Islet of Langerhans (tissue), 1 donor: ENCODE results near the gene SEBOX.

ENCODE experiments used
- FAIRE-seq: peaks from one replicate; lab custom pipeline; 2011; peaks lifted over from hg19 to GRCh38; lab: Jason Lieb, UNC

Gene SEBOX

GRCh38 chr17:28392491-28392890 is 27.5 kb upstream of the SEBOX start:
- no peak for FAIRE-seq

GRCh38 chr17:28391401-28391800 is 26.4 kb upstream of the SEBOX start:
- no peak for FAIRE-seq

GRCh38 chr17:28390984-28391383 is 26.0 kb upstream of the SEBOX start:
- no peak for FAIRE-seq

- no peak for FAIRE-seq
These were observed 25.6 kb upstream of the SEBOX start for GRCh38 chr17:28390563-28390962.

GRCh38 chr17:28390141-28390540 is 25.1 kb upstream of the SEBOX start:
- no peak for FAIRE-seq

GRCh38 chr17:28388106-28388505 is 23.1 kb upstream of the SEBOX start:
- no peak for FAIRE-seq

GRCh38 chr17:28386391-28386790 is 21.4 kb upstream of the SEBOX start:
- no peak for FAIRE-seq

- FAIRE-seq = no peak
These were observed 20.4 kb upstream of the SEBOX start for GRCh38 chr17:28385406-28385805.

- no peak for FAIRE-seq
These were observed 20.0 kb upstream of the SEBOX start for GRCh38 chr17:28385037-28385400.

- no peak for FAIRE-seq
These were observed 19.5 kb upstream of the SEBOX start for GRCh38 chr17:28384281-28385036.

GRCh38 chr17:28381141-28381825 is 16.3 kb upstream of the SEBOX start:
- no peak for FAIRE-seq

- FAIRE-seq = no peak
These were observed 15.1 kb upstream of the SEBOX start for GRCh38 chr17:28379814-28380801.

- no peak for FAIRE-seq
These were observed 7.9 kb upstream of the SEBOX start for GRCh38 chr17:28372945-28373274.

- no peak for FAIRE-seq
These were observed 7.4 kb upstream of the SEBOX start for GRCh38 chr17:28372203-28372944.

GRCh38 chr17:28371245-28372202 is 6.5 kb upstream of the SEBOX start, which contains the start of gene SARM1:
Gene SARM1, plus strand, starts transcription at chr17:28371694. Its CDS starts 339 bp downstream, at chr17:28372033.
- no peak for FAIRE-seq

- FAIRE-seq = no peak
These were observed 5.7 kb upstream of the SEBOX start for GRCh38 chr17:28370744-28371103.

- FAIRE-seq = no peak
These were observed 5.2 kb upstream of the SEBOX start, which contains the start of gene VTN for GRCh38 chr17:28370035-28370743. Gene VTN, minus strand, starts transcription at chr17:28370307. Its CDS starts 104 bp downstream, at chr17:28370203.

GRCh38 chr17:28369684-28370034 is 4.7 kb upstream of the SEBOX start:
- no peak for FAIRE-seq

GRCh38 chr17:28368915-28369683 is 4.1 kb upstream of the SEBOX start:
- no peak for FAIRE-seq
